ENCODE data around the gene EVX1.

EVX1 gene

DNA sequence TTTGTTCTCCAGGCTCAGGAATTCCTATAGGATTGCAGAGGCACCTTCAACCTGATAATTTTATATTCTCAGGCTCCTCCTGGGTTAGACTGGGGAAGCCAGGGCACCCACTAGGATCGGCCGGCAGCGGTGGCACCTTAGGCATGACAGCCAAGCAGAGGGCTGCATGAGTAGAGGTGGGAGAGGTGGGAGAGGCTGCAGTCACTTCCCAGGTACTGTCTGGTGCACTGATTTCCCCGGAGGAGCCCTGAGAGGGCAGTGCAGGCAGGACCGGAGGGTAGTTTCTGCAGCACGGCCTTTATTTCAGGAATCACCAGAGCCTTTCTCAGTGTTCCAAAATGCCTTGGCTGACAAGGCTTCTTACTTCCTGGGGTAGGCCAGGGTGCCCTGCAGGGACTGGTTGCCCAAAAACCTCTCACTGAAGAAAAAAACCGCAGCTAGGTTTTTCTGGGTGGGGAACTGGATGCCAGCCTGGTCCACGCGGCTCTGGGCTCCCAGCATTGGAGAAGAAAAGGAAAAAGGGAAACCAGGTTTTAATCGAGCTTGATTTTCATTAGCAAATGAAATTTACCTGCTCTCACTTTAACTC, 39.1 kb upstream of the EVX1 start:
- Histone ChIP-seq H3K79me2 (ENCODE audit: insufficient read depth, low read length) (no peaks in the 10 kb centered on the region), H3K27me3 (ENCODE audit: low read length) (no peaks in the 10 kb centered on the region), H4K20me1 (ENCODE audit: low read depth, low read length) (no peaks in the 10 kb centered on the region)

DNA sequence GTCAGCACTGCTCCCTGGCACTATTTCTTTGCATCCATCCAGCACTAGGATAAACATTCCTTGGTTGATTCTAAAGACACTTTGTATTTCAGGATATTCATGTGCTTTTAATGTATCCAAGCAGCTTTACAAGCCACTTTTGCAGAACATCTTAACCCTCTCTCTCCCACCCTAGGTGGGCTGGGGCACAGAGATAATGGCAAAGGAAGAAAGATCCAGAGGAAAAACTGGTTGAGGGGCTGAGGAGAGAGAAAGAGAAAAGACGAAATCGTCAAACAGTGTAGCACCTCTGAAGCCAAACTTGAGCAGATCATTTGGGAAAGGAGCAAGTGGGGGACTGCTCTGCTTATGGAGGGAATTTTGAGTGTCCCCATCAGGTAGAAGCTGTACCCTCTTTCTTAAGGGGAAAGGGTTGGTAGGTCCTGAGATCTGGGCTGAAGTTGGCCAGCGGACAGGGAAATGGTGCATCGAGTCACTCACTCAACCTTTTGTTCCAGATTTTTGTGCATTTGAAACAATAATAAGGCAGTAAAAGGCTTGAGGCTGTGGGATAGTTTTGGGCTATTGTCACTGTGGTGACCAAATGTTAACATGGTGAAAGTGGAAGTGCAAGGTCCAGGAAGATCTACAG, 38.5 kb upstream of the EVX1 start:
- no peaks in the 10 kb centered on the region for H3K27me3 ChIP-seq (ENCODE audit: low read length)
- no peak overlapping the region for H3K4me3 ChIP-seq (ENCODE audit: insufficient read depth, low read length, poor library complexity, severe bottlenecking)
- no peaks in the 10 kb centered on the region for H3K79me2 ChIP-seq (ENCODE audit: insufficient read depth, low read length)
- H4K20me1 ChIP-seq (ENCODE audit: low read depth, low read length): no peaks in the 10 kb centered on the region
- no peak for TF ChIP-seq EZH2phosphoT487 (conservative IDR thresholded peaks at IDR 0.05; ENCODE audit: low read length)
- TF ChIP-seq, protein P1, sequence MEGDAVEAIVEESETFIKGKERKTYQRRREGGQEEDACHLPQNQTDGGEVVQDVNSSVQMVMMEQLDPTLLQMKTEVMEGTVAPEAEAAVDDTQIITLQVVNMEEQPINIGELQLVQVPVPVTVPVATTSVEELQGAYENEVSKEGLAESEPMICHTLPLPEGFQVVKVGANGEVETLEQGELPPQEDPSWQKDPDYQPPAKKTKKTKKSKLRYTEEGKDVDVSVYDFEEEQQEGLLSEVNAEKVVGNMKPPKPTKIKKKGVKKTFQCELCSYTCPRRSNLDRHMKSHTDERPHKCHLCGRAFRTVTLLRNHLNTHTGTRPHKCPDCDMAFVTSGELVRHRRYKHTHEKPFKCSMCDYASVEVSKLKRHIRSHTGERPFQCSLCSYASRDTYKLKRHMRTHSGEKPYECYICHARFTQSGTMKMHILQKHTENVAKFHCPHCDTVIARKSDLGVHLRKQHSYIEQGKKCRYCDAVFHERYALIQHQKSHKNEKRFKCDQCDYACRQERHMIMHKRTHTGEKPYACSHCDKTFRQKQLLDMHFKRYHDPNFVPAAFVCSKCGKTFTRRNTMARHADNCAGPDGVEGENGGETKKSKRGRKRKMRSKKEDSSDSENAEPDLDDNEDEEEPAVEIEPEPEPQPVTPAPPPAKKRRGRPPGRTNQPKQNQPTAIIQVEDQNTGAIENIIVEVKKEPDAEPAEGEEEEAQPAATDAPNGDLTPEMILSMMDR (IDR thresholded peaks at IDR 0.05; ENCODE audit: insufficient read depth, low read length, poor library complexity, severe bottlenecking): no peak
- no peak overlapping the region for H2AFZ ChIP-seq (ENCODE audit: low read depth, low read length, severe bottlenecking)
- no peaks in the 10 kb centered on the region for H3K36me3 ChIP-seq (ENCODE audit: low read length)
- no peaks in the 10 kb centered on the region for H3F3A ChIP-seq (ENCODE audit: insufficient read depth)
- H3K4me2 ChIP-seq (ENCODE audit: low read depth, low read length, poor library complexity, severe bottlenecking): no peak overlapping the region
- H3K9ac ChIP-seq (ENCODE audit: low read length): no peak overlapping the region
- H3K9me3 ChIP-seq (ENCODE audit: insufficient read depth, low read length): no peaks in the 10 kb centered on the region
- H3K9me2 ChIP-seq (replicated peaks; ENCODE audit: insufficient read depth, low read length): no peaks in the 10 kb centered on the region
- H3K27ac ChIP-seq (ENCODE audit: low read depth, low read length): no peak overlapping the region

More for the DNA sequence above, 39.1 kb upstream of the EVX1 start:
- H3K4me2 ChIP-seq (ENCODE audit: low read depth, low read length, poor library complexity, severe bottlenecking): no peak overlapping the region
- H3K27ac ChIP-seq (ENCODE audit: low read depth, low read length): no peak overlapping the region
- no peaks in the 10 kb centered on the region for H3F3A ChIP-seq (ENCODE audit: insufficient read depth)
- H3K9me3 ChIP-seq (ENCODE audit: insufficient read depth, low read length): no peaks in the 10 kb centered on the region
- H3K4me3 ChIP-seq (ENCODE audit: insufficient read depth, low read length, poor library complexity, severe bottlenecking): no peak overlapping the region
- H2AFZ ChIP-seq (ENCODE audit: low read depth, low read length, severe bottlenecking): no peak overlapping the region
- no peaks in the 10 kb centered on the region for H3K9me2 ChIP-seq (replicated peaks; ENCODE audit: insufficient read depth, low read length)
- H3K36me3 ChIP-seq (ENCODE audit: low read length): no peaks in the 10 kb centered on the region
- H3K9ac ChIP-seq (ENCODE audit: low read length): no peak overlapping the region
- TF ChIP-seq EZH2phosphoT487 (conservative IDR thresholded peaks at IDR 0.05; ENCODE audit: low read length): no peak
- TF ChIP-seq, protein P1 (IDR thresholded peaks at IDR 0.05; ENCODE audit: insufficient read depth, low read length, poor library complexity, severe bottlenecking): no peak

GRCh38 chr7:27204851-27205322, 37.7 kb upstream of the EVX1 start:
- H3K27ac ChIP-seq (ENCODE audit: low read depth, low read length): no peak overlapping the region
- no peaks in the 10 kb centered on the region for H3K9me3 ChIP-seq (ENCODE audit: insufficient read depth, low read length)
- H4K20me1 ChIP-seq (ENCODE audit: low read depth, low read length): no peaks in the 10 kb centered on the region
- H3F3A ChIP-seq (ENCODE audit: insufficient read depth): no peaks in the 10 kb centered on the region
- H3K9ac ChIP-seq (ENCODE audit: low read length): no peak overlapping the region
- H3K9me2 ChIP-seq (replicated peaks; ENCODE audit: insufficient read depth, low read length): no peaks in the 10 kb centered on the region
- no peak overlapping the region for H3K4me3 ChIP-seq (ENCODE audit: insufficient read depth, low read length, poor library complexity, severe bottlenecking)
- H3K79me2 ChIP-seq (ENCODE audit: insufficient read depth, low read length): no peaks in the 10 kb centered on the region
- no peaks in the 10 kb centered on the region for H3K27me3 ChIP-seq (ENCODE audit: low read length)
- no peaks in the 10 kb centered on the region for H3K36me3 ChIP-seq (ENCODE audit: low read length)
- no peak overlapping the region for H2AFZ ChIP-seq (ENCODE audit: low read depth, low read length, severe bottlenecking)
- TF ChIP-seq, protein P1 (IDR thresholded peaks at IDR 0.05; ENCODE audit: insufficient read depth, low read length, poor library complexity, severe bottlenecking): no peak
- TF ChIP-seq EZH2phosphoT487 (conservative IDR thresholded peaks at IDR 0.05; ENCODE audit: low read length): no peak
- H3K4me2 ChIP-seq (ENCODE audit: low read depth, low read length, poor library complexity, severe bottlenecking): no peak overlapping the region
